ENCODE measurements around the gene PTPMT1.
"Not testable (repeated sequence)": the region's sequence is repeated elsewhere in the genome, so short reads cannot be mapped to it uniquely, and the experiment has no call there.

PTPMT1 gene, protein sequence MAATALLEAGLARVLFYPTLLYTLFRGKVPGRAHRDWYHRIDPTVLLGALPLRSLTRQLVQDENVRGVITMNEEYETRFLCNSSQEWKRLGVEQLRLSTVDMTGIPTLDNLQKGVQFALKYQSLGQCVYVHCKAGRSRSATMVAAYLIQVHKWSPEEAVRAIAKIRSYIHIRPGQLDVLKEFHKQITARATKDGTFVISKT

GRCh38 chr11:47565340-47566148, at the start of gene PTPMT1:
Gene PTPMT1, plus strand, starts transcription at chr11:47565599. Its CDS starts 24 bp downstream, at chr11:47565623.
- DNase-seq (ENCODE audit: low read depth in 3 of 3), result peak; percentile 18 to 50 (median 23)

DNA sequence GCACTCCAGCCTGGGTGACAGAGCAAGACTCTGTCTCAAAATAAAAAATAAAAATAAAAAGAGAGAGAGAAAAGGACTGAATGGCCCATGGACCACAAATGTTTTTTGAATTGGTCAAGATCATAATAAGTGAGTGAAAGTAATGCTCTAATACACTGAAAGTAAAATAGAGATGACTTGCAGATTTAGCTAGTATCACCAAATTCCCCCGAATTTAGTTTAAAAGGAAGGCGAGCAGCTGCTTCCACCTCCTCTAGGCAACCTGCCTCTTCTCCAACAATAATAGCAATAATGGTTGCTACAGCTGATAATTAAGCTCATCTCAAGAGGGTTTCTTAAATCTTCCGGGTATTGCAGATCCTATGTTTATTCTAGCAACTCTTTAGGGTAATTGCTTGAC, 49.2 kb upstream of the PTPMT1 start:
- DNase-seq (ENCODE audit: low read depth in 3 of 3), result no peak

DNA sequence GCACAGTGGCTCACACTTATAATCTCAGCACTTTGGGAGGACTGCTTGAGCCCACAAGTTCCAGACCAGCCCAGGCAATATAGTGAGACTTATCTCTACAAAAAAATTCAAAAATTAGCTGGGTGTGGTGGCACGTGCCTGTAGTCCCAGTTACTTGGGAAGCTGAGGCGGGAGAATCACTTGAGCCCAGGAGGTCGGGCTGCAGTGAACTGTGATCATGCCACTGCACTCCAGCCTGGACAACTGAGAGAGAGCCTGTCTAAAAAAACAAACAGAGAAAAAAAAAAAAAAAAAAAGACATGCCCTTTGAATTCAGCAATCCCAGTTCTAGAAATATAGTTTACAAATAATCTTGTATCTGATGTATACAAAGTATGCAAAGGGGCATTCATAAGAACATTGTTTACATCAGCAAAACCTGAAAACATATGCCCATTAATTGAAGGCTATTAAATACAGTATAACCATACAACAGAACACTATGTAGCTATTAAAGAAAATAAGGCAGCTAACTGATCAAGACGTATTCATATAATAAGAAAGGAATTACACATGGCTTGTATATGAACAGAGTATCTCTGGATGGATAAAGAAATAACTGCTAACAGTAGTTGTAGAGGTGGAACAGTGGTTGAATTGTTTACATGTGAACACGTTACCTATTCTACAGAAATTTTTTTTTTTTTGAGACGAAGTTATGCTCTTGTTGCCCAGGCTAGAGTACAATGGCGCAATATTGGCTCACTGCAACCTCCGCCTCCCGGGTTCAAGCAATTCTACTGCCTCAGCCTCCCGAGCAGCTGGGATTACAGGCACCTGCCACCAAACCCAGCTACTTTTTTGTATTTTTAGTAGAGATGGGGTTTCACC, 48.2 kb upstream of the PTPMT1 start:
- DNase-seq (ENCODE audit: low read depth in 3 of 3), result no peak

DNA sequence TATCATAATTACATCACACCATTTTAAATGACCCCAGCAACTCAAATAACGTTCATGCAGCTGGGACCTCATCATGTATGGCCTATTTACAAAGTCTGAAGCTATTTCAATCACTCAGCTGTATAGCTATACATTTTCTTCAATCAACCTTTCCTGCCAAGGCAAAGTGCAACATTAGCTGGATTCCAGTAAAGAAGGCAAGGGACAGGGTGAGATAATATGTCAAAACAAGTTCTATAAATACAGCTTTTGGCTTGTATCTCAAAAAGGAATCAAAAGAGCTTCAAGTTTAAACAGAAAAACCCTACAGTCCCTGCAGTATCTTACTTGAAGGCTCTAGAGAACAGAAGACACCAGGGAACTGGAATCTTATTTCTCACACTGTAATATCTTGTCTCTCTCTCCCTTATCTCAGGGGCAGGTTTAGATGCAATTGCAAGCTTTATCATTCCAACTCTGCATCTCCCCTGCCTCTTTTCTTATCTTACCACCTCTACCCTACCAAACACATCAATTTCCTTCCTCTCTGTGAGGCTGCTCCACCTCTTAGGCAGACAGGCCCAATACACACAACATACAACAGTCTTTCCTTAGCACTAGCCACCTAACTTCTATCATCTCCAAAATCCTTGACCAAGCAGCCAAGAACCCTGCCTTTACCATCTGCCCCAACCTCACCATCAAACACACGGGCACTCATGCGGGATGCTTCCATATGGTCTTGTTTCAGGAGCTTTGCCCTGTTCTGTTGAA, 47.0 kb upstream of the PTPMT1 start:
- DNase-seq (ENCODE audit: low read depth in 3 of 3), result no peak

GRCh38 chr11:47523490-47524225, 41.7 kb upstream of the PTPMT1 start:
- DNase-seq (ENCODE audit: low read depth in 3 of 3), result peak in 1 of 3 experiments; percentile 14

DNA sequence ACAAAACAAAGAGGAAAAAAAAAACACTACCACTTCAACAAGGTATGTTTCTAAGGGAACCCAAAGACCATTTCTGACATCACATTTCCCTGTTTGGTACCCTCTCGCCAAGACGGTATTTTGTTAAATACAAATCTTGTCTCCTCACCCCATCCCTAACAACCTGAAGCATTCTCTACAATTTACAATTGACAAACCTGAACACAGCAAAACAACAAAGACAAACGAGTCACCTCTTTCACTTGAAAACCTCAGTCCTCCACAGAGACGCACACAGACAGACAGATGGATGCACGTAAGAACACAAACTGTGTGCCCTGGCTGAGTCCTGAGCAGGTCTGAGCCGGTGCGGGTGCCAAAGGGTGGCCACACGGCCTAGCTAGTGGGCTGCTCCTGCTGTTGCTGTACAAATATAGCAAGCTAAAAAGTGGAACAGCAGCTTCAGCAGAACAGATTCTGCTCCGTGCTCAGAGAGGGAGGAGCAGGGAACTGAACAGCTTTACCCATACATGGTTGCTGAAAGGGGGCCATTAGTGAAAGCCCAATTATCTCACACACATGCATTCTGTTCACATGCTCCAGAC, 41.0 kb upstream of the PTPMT1 start:
- no peak for DNase-seq (ENCODE audit: low read depth in 3 of 3)

DNA sequence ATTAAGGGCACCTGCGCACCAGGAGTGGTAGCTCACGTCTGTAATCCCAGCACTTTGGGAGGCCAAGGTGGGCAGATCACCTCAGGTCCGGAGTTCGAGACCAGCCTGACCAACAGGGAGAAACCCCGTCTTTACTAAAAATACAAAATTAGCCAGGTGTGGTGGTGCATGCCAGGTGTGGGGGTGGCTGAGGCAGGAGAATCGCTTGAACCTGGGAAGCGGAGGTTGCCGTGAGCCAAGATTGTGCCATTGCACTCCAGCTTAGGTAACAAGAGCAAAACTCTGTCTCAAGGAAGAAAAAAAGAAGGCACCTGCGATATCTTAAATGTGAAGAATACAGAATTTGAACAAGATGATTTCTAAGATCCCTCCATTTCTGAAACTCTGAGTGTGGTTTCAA, 39.4 kb upstream of the PTPMT1 start:
- not testable (repeated sequence) for DNase-seq (ENCODE audit: low read depth in 3 of 3)

DNA sequence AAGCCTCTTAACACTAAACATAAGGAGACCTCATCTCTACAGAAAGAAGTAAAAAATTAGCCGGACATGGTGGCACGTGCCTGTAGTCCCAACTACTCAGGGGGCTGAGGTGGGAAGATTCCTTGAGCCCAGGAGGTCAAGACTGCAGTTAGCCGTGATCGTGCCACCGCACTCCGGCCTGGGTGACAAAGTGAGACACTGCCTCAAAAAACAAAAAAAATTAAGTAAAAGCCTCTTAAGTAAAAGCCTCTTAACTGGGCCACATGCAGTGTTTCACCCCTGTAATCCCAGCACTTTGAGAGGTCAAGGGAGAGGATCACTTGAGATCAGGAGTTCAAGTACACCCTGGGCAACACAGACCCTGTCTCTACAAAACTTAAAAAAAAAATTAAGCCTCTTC, 38.2 kb upstream of the PTPMT1 start:
- DNase-seq (ENCODE audit: low read depth in 3 of 3), result no peak

DNA sequence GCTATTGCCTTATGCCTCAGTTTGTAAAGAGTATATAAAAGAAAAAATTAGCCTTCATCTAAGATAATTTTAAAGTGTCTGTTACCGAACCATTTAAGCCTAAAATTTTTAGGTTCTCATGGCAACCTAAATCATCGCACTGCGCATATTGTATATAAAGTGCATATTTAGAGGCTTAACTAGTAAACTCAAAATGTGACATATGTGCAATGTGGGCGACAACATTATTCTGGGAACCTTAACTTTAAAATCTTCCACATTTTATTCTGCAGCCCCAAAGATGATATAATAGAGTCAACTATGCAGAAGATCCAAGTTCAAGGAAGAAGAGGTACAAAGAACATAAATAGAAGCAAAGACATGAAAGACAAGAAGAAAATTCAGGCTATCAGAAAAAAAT, 35.4 kb upstream of the PTPMT1 start:
- DNase-seq (ENCODE audit: low read depth in 3 of 3), result no peak

DNA sequence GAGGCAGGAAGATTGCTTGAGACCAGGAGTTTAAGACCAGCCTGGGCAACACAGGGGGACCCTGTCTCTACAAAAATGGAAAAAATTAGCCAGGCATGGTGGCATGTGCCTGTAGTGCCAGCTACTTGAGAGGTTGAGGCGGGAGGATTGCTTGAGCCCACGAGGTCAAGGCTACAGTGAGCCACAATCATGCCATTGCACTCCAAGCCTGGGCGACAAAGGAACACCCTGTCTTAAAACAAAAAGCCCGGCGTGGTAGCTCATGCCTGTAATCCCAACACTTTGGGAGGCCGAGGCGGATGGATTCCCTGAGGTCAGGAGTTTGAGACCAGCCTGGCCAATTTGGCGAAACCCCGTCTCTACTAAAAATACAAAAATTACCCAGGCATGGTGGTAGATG, 34.7 kb upstream of the PTPMT1 start:
- not testable (repeated sequence) for DNase-seq (ENCODE audit: low read depth in 3 of 3)

DNA sequence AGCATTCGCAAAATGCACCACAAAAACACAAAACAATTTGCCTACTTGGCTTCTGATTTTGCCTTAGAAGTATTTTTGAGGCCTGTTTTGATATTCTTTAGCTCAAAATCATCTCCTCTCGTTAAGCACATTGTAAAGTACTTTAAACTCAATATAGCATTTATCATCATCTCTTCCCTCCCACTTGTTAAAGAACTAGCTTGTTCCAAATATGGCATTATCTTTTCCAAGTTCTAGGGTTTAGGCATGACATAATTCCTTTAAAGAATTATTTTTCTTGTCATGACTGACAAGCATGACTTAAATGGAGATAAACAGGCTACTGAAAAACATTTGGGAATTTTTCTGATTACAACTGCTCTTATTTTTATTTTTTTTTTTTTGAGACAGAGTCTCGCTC, 33.7 kb upstream of the PTPMT1 start:
- no peak for DNase-seq (ENCODE audit: low read depth in 3 of 3)

DNA sequence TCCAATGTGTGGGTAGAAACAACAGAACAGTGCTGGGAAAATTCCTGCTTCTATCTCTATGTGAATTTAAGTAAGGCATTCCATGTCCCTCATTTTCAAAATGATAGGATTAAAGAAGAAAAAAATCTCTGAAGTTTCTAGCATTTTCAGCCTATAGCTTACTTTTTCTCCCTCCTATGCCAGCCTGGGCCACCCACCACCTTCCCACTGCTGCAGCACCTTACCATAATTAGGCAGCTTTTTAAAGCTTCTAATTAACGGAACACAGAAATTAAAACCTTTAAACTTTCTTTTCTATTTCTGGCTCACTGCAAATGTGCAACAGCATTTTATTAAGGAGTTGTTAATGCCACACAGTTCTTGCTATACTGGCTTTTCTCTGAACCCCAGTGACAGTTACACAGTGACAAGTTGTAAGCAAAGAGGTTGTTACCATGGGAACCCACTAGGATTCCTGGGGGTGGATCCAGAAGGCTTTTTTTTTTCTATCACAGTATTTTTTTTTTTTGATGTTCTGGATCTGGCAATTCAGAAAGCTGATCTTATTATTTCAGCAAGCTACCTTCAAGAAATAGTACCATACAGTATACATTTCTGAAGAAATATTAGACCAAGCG, 32.7 kb upstream of the PTPMT1 start:
- no peak for DNase-seq (ENCODE audit: low read depth in 3 of 3)

DNA sequence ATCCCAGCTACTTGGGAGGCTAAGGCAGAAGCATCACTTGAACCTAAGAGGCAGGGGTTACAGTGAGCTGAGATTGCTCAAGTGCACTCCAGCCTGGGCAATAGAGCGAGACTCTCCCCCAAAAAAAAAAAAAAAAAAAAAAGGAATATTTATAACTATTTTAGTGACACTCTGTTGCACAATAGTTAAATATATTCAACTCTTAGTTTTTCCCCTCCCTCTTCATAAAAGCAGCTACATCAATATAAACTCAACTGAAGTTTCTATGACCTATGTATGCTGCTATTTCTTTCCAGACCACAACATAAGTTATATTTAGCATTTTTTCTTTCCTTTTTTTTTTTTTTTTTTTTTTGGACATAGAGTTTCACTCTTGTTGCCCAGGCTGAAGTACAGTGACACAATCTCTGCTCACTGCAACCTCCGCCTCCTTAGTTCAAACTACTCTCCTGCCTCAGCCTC, 31.7 kb upstream of the PTPMT1 start:
- DNase-seq (ENCODE audit: low read depth in 3 of 3), result no peak

DNA sequence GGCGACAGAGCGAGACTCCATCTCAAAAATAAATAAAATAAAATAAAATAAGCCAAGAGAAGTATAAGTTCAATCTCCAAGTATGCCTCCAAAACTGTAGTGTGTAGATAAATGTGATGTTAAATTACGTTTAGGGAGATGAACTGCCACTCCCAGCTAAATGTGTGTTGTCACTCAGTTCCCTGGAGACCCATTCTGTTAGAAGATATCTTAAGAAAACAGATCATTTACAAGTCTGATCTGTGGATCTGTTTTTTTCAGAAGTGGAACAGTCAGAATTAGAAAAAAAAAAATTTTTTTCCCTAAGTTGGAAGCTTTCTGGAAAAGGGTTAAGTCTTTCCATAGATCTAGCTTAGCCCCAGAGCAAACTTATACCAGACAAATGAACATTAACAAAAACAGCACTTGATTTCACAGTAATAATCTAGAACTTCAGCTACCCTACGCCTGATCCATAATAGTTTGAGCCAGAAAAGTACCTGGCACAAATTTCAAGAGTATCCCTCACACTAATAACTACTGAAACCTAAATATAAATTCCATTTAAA, 30.6 kb upstream of the PTPMT1 start:
- DNase-seq (ENCODE audit: low read depth in 3 of 3), result no peak

DNA sequence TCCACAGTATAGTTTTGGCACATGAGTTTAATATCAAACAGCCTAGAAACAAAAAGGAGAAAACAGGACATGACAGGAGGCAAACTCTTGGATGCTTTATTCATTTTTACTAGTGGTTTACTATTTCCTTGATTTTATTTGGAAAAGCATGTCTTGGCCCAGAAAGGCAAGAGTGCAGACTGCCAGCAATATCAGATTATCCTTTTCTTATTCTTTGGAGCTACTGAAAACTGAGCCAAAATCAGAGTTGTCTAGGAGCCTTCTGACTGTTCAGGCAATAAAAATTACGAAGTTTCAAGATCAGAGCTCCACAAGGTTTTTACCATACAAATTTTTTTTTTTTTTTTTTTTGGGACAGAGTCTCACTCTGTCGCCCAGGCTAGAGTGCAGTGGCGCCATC, 28.5 kb upstream of the PTPMT1 start:
- no peak for DNase-seq (ENCODE audit: low read depth in 3 of 3)

GRCh38 chr11:47538741-47539565, 26.4 kb upstream of the PTPMT1 start:
- no peak for DNase-seq (ENCODE audit: low read depth in 3 of 3)

DNA sequence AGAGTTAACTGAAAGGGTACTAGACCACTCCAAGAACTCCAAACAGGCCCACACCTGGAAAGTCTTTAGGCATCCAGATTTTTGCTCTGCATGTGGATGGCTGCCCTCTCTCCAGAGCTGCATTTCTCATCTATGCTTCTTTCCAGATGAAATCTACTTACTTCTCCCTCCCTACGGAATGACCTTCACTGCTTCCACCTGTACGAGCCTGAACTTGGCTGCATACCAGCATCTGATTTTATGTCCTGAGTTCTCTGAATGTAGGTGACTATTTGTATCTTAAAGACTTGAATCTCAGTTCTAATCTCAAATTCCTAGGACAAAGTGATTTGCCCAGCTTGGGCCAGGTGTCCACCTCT, 25.7 kb upstream of the PTPMT1 start:
- no peak for DNase-seq (ENCODE audit: low read depth in 3 of 3)

GRCh38 chr11:47541070-47541469, 24.3 kb upstream of the PTPMT1 start:
- DNase-seq (ENCODE audit: low read depth in 3 of 3), result no peak

GRCh38 chr11:47545298-47545697, 20.1 kb upstream of the PTPMT1 start:
- no peak for DNase-seq (ENCODE audit: low read depth in 3 of 3)
